DOHH2 (cell line): Measurements from ENCODE around the gene ADCY4.
A peak's percentile ranks its signal among the peaks of the same experiment; 100 is the strongest.

Experiments
- H3F3A ChIP-seq: fragments of 200-600 bp; sonication (generic), shearing (Covaris generic); 2 replicates; pipeline ENCODE4 v1.6.0; 2016; ENCODE audit warnings: antibody characterized with exemption, mild to moderate bottlenecking; ENCODE audit not compliant: control insufficient read depth, insufficient read depth
- H3K27ac ChIP-seq: fragments of 200-600 bp; sonication (generic); 2 replicates; pipeline ENCODE4 v1.5.1; 2014; ENCODE audit warnings: low read depth, mild to moderate bottlenecking, low read length, moderate library complexity
- H3K27me3 ChIP-seq: fragments of 200-600 bp; sonication (generic); 2 replicates; pipeline ENCODE4 v1.6.1; 2014; ENCODE audit warnings: mild to moderate bottlenecking, low read length, mixed read lengths; ENCODE audit not compliant: control insufficient read depth
- H3K36me3 ChIP-seq: fragments of 200-600 bp; sonication (generic); 2 replicates; pipeline ENCODE4 v1.6.1; 2014; ENCODE audit warnings: mild to moderate bottlenecking, low read length, moderate library complexity, mixed read lengths; ENCODE audit not compliant: control insufficient read depth
- H3K4me1 ChIP-seq: fragments of 200-600 bp; sonication (generic); 2 replicates; pipeline ENCODE4 v1.6.1; 2014; ENCODE audit warnings: mild to moderate bottlenecking, low read length, mixed read lengths; ENCODE audit not compliant: control insufficient read depth
- H3K4me2 ChIP-seq: fragments of 200-600 bp; sonication (generic); 2 replicates; pipeline ENCODE4 v1.6.0; 2014; ENCODE audit warnings: mild to moderate bottlenecking, low read length, moderate library complexity
- H3K4me3 ChIP-seq: fragments of 200-600 bp; sonication (generic); 2 replicates; pipeline ENCODE4 v1.5.1; 2014; ENCODE audit warnings: mild to moderate bottlenecking, low read length, mixed read lengths
- H3K79me2 ChIP-seq: fragments of 200-600 bp; sonication (generic); 2 replicates; pipeline ENCODE4 v1.6.1; 2014; ENCODE audit warnings: mild to moderate bottlenecking, low read length, mixed read lengths; ENCODE audit not compliant: control insufficient read depth
- H3K9me2 ChIP-seq: fragments of 200-600 bp; sonication (generic); replicated peaks from 2 replicates; pipeline ENCODE4 v1.6.1; 2014; ENCODE audit warnings: mild to moderate bottlenecking, low read length, mixed read lengths; ENCODE audit not compliant: control insufficient read depth
- H3K9me3 ChIP-seq: fragments of 200-600 bp; sonication (generic); 2 replicates; pipeline ENCODE4 v1.6.1; 2014; ENCODE audit warnings: antibody characterized with exemption, low read length, mixed read lengths; ENCODE audit not compliant: control insufficient read depth, insufficient read depth
- H4K20me1 ChIP-seq: fragments of 200-600 bp; sonication (generic); 2 replicates; pipeline ENCODE4 v1.6.0; 2014; ENCODE audit warnings: low read depth, mild to moderate bottlenecking, antibody characterized with exemption, low read length, moderate library complexity; ENCODE audit not compliant: control insufficient read depth, insufficient read depth
- CTCF ChIP-seq: fragments of 200-600 bp; sonication (generic); IDR thresholded peaks from one replicate; pipeline ENCODE4 v1.5.1; 2014; ENCODE audit warnings: antibody characterized with exemption, mild to moderate bottlenecking, low read depth, low read length; ENCODE audit not compliant: poor library complexity, severe bottlenecking
- EZH2phosphoT487 ChIP-seq: fragments of 200-600 bp; sonication (generic); IDR thresholded peaks from 2 replicates; pipeline ENCODE4 v1.6.1; 2017; ENCODE audit warnings: borderline replicate concordance, mild to moderate bottlenecking, antibody characterized with exemption, low read length, moderate library complexity, mixed read lengths

The ADCY4 gene

DNA sequence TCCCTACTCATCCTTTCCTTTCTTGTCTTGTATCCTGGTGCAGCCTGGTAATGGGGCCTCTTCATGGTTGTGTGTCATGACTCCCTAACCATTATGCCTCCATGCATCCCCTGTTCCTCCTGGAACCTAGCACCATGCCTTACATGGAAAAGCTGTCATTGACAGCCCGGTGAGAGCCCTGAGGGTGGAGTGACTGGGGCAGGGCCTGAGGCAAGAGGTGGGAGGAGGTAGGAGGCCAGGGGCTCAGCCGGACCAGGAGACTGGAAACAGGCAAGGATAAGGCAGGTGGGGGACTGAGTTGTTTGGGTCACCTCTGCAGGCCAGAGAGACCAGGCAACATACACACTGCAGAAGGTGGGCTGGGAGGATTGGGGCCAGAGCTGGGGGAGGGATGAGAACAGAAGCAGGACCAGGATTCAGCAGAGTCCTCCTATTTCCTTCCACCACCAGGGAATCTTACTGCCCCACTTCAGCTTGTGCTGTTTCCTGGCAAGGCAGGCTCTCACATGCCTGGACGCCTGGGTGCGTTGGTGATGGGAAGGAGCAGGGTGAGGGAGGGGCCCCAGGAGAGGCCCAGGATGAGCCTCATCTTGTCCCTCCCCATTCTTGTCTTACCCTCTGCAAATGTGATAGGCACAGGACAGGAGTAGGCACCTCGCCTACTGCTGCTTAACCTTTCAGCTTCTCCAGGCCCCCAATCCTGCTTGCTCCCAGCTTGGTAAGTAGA is 25.2 kb downstream of the ADCY4 start, which contains the start of gene LTB4R2:
LTB4R2 (plus strand) TSS at position 603 of the 727 bp plus-strand sequence. CDS start 525 bp downstream, outside the sequence.
- peaks cover 44% of the 10 kb centered on the region for H3K4me1 ChIP-seq
- H4K20me1 ChIP-seq, result no peaks in the 10 kb centered on the region
- peaks cover 73% of the 10 kb centered on the region for H3K36me3 ChIP-seq
- 0 out of 2 replicates have a peak, but pooled peaks cover 2% of the 10 kb centered on the region for H3K79me2 ChIP-seq
- peaks cover 10% of the 10 kb centered on the region; the same call in 1 of the 2 replicates for H3F3A ChIP-seq
- H3K4me3 ChIP-seq, result peak within 1 kb of the TSS; percentile 50
- H3K27me3 ChIP-seq, result no peaks in the 10 kb centered on the region
- peak within 1 kb of the TSS; percentile 61 for H3K4me2 ChIP-seq
- TF ChIP-seq CTCF, result no peak
- no peak for TF ChIP-seq EZH2phosphoT487
- no peaks in the 10 kb centered on the region for H3K9me2 ChIP-seq
- H3K9me3 ChIP-seq, result no peaks in the 10 kb centered on the region
- H3K27ac ChIP-seq, result peak within 1 kb of the TSS; percentile 28

DNA sequence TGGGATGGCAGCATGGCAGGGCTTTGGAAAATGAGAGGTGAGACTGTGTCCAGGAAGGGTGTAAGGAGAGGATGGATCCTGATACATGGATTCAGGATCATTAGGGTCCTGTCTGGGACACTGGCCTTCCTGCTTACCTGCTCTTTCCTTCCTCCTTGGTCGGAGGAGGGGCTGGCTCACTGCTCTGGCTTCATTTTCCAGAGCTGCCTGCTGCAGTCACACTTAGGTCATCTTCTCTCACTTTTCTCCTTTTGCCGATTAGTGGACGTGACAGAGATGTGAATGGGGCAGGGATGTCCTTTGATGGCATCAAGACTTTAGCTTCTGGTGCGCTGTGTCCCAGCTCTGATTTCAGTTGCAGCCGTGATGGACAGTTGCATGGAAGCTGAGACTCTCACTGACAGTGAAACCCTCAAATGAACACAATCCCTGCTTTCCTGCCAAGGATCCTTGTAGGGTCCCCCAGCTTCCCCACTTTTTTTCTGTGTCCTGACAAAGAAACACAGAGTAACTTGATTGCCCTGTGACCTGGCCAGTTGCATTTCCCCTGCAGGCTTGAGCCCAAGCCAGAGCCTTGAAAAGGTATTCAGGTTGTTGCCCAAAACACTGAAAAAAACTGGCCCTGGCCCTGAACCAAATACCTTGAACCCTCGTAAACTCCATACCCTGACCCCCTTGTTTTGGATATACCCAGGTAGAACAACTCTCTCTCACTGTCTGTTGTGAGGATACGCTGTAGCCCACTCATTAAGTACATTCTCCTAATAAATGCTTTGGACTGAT is 26.3 kb downstream of the ADCY4 start:
- Histone ChIP-seq H3K4me3 (no peak overlapping the region), H3K4me1 (peaks cover 40% of the 10 kb centered on the region), H3K36me3 (peaks cover 76% of the 10 kb centered on the region), H3K9me3 (no peaks in the 10 kb centered on the region), H4K20me1 (no peaks in the 10 kb centered on the region), H3F3A (peaks cover 10% of the 10 kb centered on the region; the same call in 1 of the 2 replicates), H3K27ac (no peak overlapping the region), H3K79me2 (0 out of 2 replicates have a peak, but pooled peaks cover 2% of the 10 kb centered on the region), H3K9me2 (no peaks in the 10 kb centered on the region), H3K4me2 (no peak overlapping the region), H3K27me3 (no peaks in the 10 kb centered on the region)
- TF ChIP-seq EZH2phosphoT487, result no peak
- TF ChIP-seq CTCF, result peak; percentile 22

DNA sequence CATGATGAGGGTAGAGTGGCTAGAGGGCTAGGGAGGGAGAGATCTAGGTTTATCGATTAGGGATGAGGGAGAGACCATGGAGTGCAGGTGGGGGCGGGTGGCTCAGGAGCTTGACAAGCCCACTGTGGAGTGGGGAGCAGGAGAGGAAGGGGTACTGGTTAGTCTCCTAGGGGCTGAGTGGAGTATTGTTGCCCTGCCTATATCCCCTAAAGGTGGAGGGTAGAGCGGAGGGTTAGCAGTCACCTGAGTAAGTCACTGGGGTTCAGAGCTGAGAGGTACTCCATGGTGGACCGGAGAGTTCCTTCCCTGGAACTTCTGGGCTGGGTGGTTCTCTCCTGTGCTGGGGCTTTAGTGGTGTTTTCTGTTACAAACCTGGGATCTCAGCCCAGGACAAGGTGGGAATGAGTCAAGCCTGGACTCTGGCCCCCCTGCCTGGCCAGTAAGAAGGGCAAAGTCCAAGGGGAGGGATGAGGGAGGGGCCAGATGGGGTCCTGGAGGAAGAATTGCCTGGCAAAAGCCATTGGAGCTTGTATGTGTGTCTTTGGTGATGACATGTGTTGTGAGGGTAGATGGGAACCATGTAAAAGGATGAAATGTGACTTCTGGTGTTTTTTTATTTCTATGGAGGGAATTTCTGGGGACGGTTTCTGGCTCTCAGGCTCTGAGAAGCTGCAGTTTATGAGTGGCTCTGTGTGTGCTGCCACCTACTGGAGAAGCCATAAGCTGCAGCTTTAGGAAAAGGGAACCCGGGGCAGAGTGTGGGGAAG is 27.1 kb downstream of the ADCY4 start, which contains the start of gene CIDEB:
CIDEB (minus strand) TSS at position 403 of the 767 bp plus-strand sequence; CDS start at position 284, 119 bp downstream.
- Histone ChIP-seq H3K36me3 (peaks cover 83% of the 10 kb centered on the region), H3K9me3 (no peaks in the 10 kb centered on the region), H3K79me2 (0 out of 2 replicates have a peak, but pooled peaks cover 2% of the 10 kb centered on the region), H3K4me3 (no peak within 1 kb of the TSS), H3K4me1 (peaks cover 32% of the 10 kb centered on the region), H4K20me1 (no peaks in the 10 kb centered on the region), H3K27me3 (no peaks in the 10 kb centered on the region), H3F3A (peaks cover 9% of the 10 kb centered on the region; the same call in 1 of the 2 replicates), H3K9me2 (no peaks in the 10 kb centered on the region), H3K4me2 (no peak within 1 kb of the TSS), H3K27ac (no peak within 1 kb of the TSS)
- TF ChIP-seq CTCF (peak; percentile 95), EZH2phosphoT487 (no peak)
